Endothelial cell of umbilical vein (primary cell): ENCODE measurements around the gene CD80. TPM values are rescaled to one million over a fixed set of nuclear protein-coding genes. Genes with fewer than 3 reads are reported as not detected.

Experiments
- BruUV-seq: library from RNA; stranded (reverse); fragments of 400-500 nt; replicated peaks from 2 replicates; lab custom pipeline; 2021; lab: Mats Ljungman, UMichigan
- CTCF ChIA-PET: fragments of 300-600, 350-600 bp; sonication (Branson Sonifier 250); formaldehyde crosslinking; loops from one replicate; lab custom pipeline; 2021; ENCODE audit warnings: antibody characterized with exemption, inconsistent platforms; lab: Charles Lee
- POLR2A ChIA-PET: fragments of 300-600, 350-600 bp; sonication (Branson Sonifier 250); formaldehyde crosslinking; loops from one replicate; lab custom pipeline; 2021; ENCODE audit warnings: antibody characterized with exemption, inconsistent platforms; lab: Charles Lee
- DNase-seq: peaks from one replicate; pipeline ENCODE4 v3.0.0-alpha.2; 2011; ENCODE audit warnings: low read depth, low spot score
- FAIRE-seq: peaks from 2 replicates; lab custom pipeline; 2011; peaks lifted over from hg19 to GRCh38; lab: Jason Lieb, UNC
- H2AFZ ChIP-seq: 2 replicates; pipeline ENCODE4 v1.6.0; 2012; ENCODE audit warnings: low read depth, low read length, control low read depth, inconsistent platforms
- H3K27ac ChIP-seq: 2 replicates; pipeline ENCODE4 v1.5.1; 2011; ENCODE audit warnings: low read depth, mild to moderate bottlenecking, control low read depth, low read length, moderate library complexity; ENCODE audit not compliant: insufficient read depth
- H3K27me3 ChIP-seq, 2 experiments: 2 replicates each; pipeline versions ENCODE4 v1.6.0 to v1.6.1; 2011; ENCODE audit warnings: low read length in 2 of 2, mixed read lengths in 1 of 2; ENCODE audit not compliant: control insufficient read depth in 2 of 2, insufficient read depth in 2 of 2
- H3K36me3 ChIP-seq, 2 experiments: 2 replicates in 1 of 2; 3 replicates in 1 of 2; pipeline ENCODE4 v1.5.1; 2011; ENCODE audit warnings: low read length in 2 of 2, mild to moderate bottlenecking in 1 of 2, moderate library complexity in 1 of 2; ENCODE audit not compliant: control insufficient read depth in 2 of 2, insufficient read depth in 2 of 2; ENCODE audit errors: extremely low read depth in 1 of 2
- H3K4me1 ChIP-seq: 3 replicates; pipeline ENCODE4 v1.5.1; 2011; ENCODE audit warnings: mild to moderate bottlenecking, low read length; ENCODE audit not compliant: control insufficient read depth, insufficient read depth; ENCODE audit errors: extremely low read depth
- H3K4me2 ChIP-seq: 2 replicates; pipeline ENCODE4 v1.6.1; 2011; ENCODE audit warnings: low read length, control low read depth, mixed read lengths; ENCODE audit not compliant: insufficient read depth
- H3K4me3 ChIP-seq, 3 experiments: fragments of 200-600 bp in 1 of 3; sonication (generic), shearing (Covaris generic) in 1 of 3; replicated peaks in 1 of 3; 2 replicates each; pipeline ENCODE4 v1.5.1; 2011 to 2016; ENCODE audit warnings: control low read depth in 3 of 3, low read length in 3 of 3, mild to moderate bottlenecking in 2 of 3, inconsistent platforms in 1 of 3, low read depth in 1 of 3, moderate library complexity in 1 of 3; ENCODE audit not compliant: insufficient read depth in 1 of 3
- H3K79me2 ChIP-seq: 2 replicates; pipeline ENCODE4 v1.6.0; 2012; ENCODE audit warnings: low read length, inconsistent platforms; ENCODE audit not compliant: control insufficient read depth, insufficient read depth
- H3K9ac ChIP-seq: replicated peaks from 2 replicates; pipeline ENCODE3; 2011; ENCODE audit warnings: low read length, control low read depth; ENCODE audit not compliant: insufficient read depth; ENCODE audit errors: extremely low read depth
- H3K9me1 ChIP-seq: replicated peaks from 3 replicates; pipeline ENCODE4 v1.6.0; 2011; ENCODE audit warnings: mild to moderate bottlenecking, low read length; ENCODE audit not compliant: control insufficient read depth, insufficient read depth; ENCODE audit errors: extremely low read depth
- H3K9me3 ChIP-seq: replicated peaks from 2 replicates; pipeline ENCODE4 v1.5.1; 2012; ENCODE audit warnings: low read length, inconsistent platforms; ENCODE audit not compliant: control insufficient read depth, insufficient read depth
- H4K20me1 ChIP-seq: replicated peaks from 2 replicates; pipeline ENCODE3; 2011; ENCODE audit warnings: mild to moderate bottlenecking, low read length; ENCODE audit not compliant: control insufficient read depth, insufficient read depth; ENCODE audit errors: extremely low read depth
- CTCF ChIP-seq, 2 donors: IDR thresholded peaks; 1 replicate in 1 of 2; 2 replicates in 1 of 2; pipeline ENCODE4 v1.5.1; 2011; ENCODE audit warnings: low read length in 2 of 2, mild to moderate bottlenecking in 2 of 2, moderate library complexity in 2 of 2, control low read depth in 1 of 2, inconsistent platforms in 1 of 2, low read depth in 1 of 2; ENCODE audit not compliant: insufficient read depth in 1 of 2; ENCODE audit errors: extremely low read depth in 1 of 2
- EZH2 ChIP-seq: IDR thresholded peaks from 2 replicates; pipeline ENCODE4 v1.6.1; 2012; ENCODE audit warnings: borderline replicate concordance, low read depth, mild to moderate bottlenecking, moderate library complexity, low read length, inconsistent platforms; ENCODE audit not compliant: severe bottlenecking
- FOS ChIP-seq: IDR thresholded peaks from 2 replicates; pipeline ENCODE4 v1.6.1; 2011; ENCODE audit warnings: mild to moderate bottlenecking, low read length, moderate library complexity, borderline replicate concordance; ENCODE audit not compliant: insufficient read depth
- GATA2 ChIP-seq: IDR thresholded peaks from 2 replicates; pipeline ENCODE4 v1.7.0; 2011; ENCODE audit warnings: low read depth, mild to moderate bottlenecking, moderate library complexity, mixed read lengths, low read length; ENCODE audit not compliant: insufficient read length, insufficient read depth
- MYC ChIP-seq: IDR thresholded peaks from one replicate; pipeline ENCODE4 v1.6.1; 2011; ENCODE audit warnings: mild to moderate bottlenecking, low read depth, low read length
- POLR2A ChIP-seq: IDR thresholded peaks from 2 replicates; pipeline ENCODE4 v1.6.1; 2012; ENCODE audit warnings: low read depth, mild to moderate bottlenecking, control low read depth, low read length
- POLR2AphosphoS5 ChIP-seq: IDR thresholded peaks from 2 replicates; pipeline ENCODE4 v1.6.1; 2012; ENCODE audit warnings: low read depth, mild to moderate bottlenecking, control low read depth, low read length, moderate library complexity; ENCODE audit not compliant: insufficient read depth
- dilution Hi-C: fragments of 300-500 bp; cut with MboI; formaldehyde crosslinking; loops from one replicate; pipeline ENCODE4 v1.15.0; 2019; ENCODE audit warnings: low sequenced_read_pairs; ENCODE audit not compliant: extremely low pct_ligation_motif_present
- intact Hi-C: fragments of 100-400 bp; cut with micrococcal nuclease; formaldehyde crosslinking; loops from one replicate; pipeline ENCODE4 v1.10.0; 2022
- polyA plus RNA-seq, 4 experiments: library from polyadenylated mRNA; depleted of rRNA in 3 of 4; stranded (reverse) in 3 of 4; unstranded in 1 of 4; fragments of >200 nt; gene quantifications; 2 replicates each; pipeline versions ENCODE4 v1.2.1 to v1.2.3, GENCODE V29; 2011 to 2012; ENCODE audit warnings: missing spikeins in 1 of 4
- total RNA-seq: library from RNA; stranded (reverse); gene quantifications from 2 replicates; pipeline ENCODE4 v1.2.3, GENCODE V29; 2021

CD80 gene
- total and polyA plus RNA-seq, 2 donors (not counting 3 experiments of a cell fraction or from before 2014, with no cell fraction given): not detected

GRCh38 chr3:119514637-119515036, 44.8 kb downstream of the CD80 start:
- Histone ChIP-seq H3K27me3 (no peaks in the 10 kb centered on the region), H3K9ac (no peak overlapping the region), H2AFZ (no peak overlapping the region), H3K4me3 (no peak overlapping the region), H3K36me3 (peaks cover 0 to 20% of the 10 kb centered on the region in 2 experiments), H3K27ac (no peak overlapping the region), H3K9me1 (no peaks in the 10 kb centered on the region), H3K4me2 (no peak overlapping the region), H4K20me1 (no peaks in the 10 kb centered on the region), H3K79me2 (no peaks in the 10 kb centered on the region), H3K4me1 (no peaks in the 10 kb centered on the region), H3K9me3 (no peaks in the 10 kb centered on the region)
- no peak for FAIRE-seq
- no peak for TF ChIP-seq POLR2AphosphoS5
- no peak for TF ChIP-seq GATA2
- no peak for TF ChIP-seq POLR2A
- no peak for TF ChIP-seq EZH2
- no peak for TF ChIP-seq FOS
- TF ChIP-seq MYC: no peak
- TF ChIP-seq CTCF (IDR thresholded peaks at IDR 0.05; ENCODE audit: extremely low read depth in 1 of 2, insufficient read depth in 1 of 2, low read depth in 1 of 2, low read length in 2 of 2): no peak
- dilution Hi-C loops (no loop called here), intact Hi-C loops (no loop called here)
- no peak for DNase-seq
- no TSS peak for BruUV-seq
- CTCF ChIA-PET: no interaction called here
- POLR2A ChIA-PET: no interaction called here
